Measurements from ENCODE around the gene SNRNP70. TPM values are rescaled to one million over a fixed set of nuclear protein-coding genes. Genes with fewer than 3 reads are reported as not detected.
"Not testable (repeated sequence)": the region's sequence is repeated elsewhere in the genome, so short reads cannot be mapped to it uniquely, and the experiment has no call there.

The SNRNP70 gene, protein sequence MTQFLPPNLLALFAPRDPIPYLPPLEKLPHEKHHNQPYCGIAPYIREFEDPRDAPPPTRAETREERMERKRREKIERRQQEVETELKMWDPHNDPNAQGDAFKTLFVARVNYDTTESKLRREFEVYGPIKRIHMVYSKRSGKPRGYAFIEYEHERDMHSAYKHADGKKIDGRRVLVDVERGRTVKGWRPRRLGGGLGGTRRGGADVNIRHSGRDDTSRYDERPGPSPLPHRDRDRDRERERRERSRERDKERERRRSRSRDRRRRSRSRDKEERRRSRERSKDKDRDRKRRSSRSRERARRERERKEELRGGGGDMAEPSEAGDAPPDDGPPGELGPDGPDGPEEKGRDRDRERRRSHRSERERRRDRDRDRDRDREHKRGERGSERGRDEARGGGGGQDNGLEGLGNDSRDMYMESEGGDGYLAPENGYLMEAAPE
- 100 to 1,000 TPM; 222 to 444 (median 316) TPM for total RNA-seq

DNA sequence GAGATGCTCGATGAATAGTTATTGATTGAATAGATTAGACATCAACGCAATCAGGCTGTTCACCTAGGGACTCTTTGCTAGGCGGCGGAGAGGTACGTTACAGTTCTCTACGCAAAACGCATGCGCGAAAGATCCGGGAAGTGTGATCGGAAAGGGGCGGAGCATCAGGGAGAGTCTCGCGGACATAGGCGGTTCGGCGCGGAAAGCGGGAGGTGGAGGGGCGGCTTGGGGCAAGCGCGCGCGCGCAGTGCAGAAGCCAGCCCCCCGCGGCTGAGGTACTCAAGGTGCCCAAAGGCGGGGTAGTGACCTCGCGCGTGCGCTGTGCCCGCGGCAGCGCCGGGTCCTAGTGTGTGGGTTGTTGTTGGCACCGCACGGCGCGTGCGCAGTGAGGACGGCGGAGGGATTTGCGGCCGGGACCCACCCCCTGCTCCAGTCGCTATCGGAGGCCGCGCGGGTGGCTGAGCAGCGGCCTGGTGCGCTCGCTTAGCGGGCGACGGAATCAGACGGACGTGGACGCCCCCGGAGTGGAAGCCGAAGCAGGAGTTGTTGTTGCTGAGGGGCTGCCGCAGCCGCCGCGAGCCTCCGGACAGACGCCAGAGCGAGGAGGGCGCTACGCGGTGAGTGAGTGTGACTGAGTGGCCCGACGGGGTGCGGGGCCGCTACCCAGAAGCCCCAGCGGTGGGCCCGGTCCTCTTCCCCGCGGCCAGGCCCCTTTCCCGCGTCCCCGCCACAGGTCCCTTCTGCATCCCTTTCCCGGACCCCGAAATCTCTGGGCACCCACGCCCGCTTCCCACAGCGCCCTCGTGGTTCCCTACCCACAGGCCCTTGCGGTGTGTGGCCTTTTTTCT lies at the start of gene SNRNP70:
Gene SNRNP70, plus strand, starts transcription at position 432 of the 848 bp plus-strand sequence. CDS start 964 bp downstream, outside the sequence.
- TF ChIP-seq POLR2AphosphoS5 (IDR thresholded peaks at IDR 0.05) (peak; percentile 83 to 92 (median 85)), POLR2A (IDR thresholded peaks at IDR 0.05) (peak; percentile 96)
- TF ChIP-seq, protein P1, sequence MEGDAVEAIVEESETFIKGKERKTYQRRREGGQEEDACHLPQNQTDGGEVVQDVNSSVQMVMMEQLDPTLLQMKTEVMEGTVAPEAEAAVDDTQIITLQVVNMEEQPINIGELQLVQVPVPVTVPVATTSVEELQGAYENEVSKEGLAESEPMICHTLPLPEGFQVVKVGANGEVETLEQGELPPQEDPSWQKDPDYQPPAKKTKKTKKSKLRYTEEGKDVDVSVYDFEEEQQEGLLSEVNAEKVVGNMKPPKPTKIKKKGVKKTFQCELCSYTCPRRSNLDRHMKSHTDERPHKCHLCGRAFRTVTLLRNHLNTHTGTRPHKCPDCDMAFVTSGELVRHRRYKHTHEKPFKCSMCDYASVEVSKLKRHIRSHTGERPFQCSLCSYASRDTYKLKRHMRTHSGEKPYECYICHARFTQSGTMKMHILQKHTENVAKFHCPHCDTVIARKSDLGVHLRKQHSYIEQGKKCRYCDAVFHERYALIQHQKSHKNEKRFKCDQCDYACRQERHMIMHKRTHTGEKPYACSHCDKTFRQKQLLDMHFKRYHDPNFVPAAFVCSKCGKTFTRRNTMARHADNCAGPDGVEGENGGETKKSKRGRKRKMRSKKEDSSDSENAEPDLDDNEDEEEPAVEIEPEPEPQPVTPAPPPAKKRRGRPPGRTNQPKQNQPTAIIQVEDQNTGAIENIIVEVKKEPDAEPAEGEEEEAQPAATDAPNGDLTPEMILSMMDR (IDR thresholded peaks at IDR 0.05), result peak in 1 of 3 donors; percentile 15
- DNase-seq (ENCODE audit: low spot score in 2 of 2), result peak; percentile 98 to 99
- peaks cover 7 to 9% of the 10 kb centered on the region in 2 donors for H3K4me1 ChIP-seq
- H3K9me3 ChIP-seq, result no peaks in the 10 kb centered on the region
- H3K27ac ChIP-seq, result peak within 1 kb of the TSS; percentile 89 to 93
- H3K4me3 ChIP-seq, result peak within 1 kb of the TSS; percentile 86 to 94 (median 88)
- H3K36me3 ChIP-seq, result no peaks in the 10 kb centered on the region
- no peaks in the 10 kb centered on the region for H3K27me3 ChIP-seq
- intact Hi-C loops (cut with DNase I; ENCODE audit: low total_unique reads), result no loop called here

DNA sequence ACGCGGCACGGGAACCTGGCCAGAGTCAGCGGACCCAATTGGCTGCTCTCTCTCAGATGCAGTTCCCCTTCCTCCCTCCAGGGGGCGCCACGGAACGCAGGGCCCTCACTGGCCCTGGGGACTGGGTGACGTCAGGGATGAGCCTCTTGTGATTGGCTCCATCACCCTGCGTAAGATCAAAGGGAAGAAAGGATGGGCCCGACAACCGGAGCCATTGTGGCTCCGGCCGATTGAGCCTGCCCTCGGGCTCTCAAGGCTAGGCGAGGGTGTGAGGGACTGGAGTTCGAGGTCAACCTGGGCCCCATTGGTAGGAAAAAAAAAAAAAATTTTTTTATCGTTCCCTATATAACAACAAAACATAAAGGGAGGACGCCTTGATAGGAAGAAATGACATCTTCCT lies 48.4 kb upstream of the SNRNP70 start, which contains the start of gene CGB1:
Gene CGB1, minus strand, starts transcription at position 81 of the 400 bp plus-strand sequence. CDS start 184 bp downstream, outside the sequence.
- H3K36me3 ChIP-seq; H3K9me3 ChIP-seq; H3K27ac ChIP-seq; H3K4me3 ChIP-seq; H3K27me3 ChIP-seq; H3K4me1 ChIP-seq; intact Hi-C loops (cut with DNase I; ENCODE audit: low total_unique reads); DNase-seq (ENCODE audit: low spot score in 2 of 2): not testable (repeated sequence)

DNA sequence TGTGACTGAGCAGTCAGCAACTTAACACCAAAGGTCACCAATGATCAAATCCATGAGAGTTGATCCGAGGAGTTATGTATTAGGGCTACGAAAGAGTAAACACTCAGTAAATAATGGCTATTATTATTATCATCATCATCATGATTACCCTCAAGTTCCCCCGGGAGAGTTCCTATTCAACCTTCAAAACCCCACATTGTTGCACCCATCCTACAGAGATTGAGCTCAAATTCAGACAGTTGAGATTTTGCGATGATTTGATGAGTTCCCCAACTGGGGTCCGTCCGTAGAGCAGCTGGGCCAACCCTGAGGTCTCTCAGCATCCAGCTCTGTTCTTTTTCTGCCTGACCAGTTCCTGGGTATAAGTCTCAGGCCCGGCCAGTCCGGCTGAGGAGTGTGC lies 47.1 kb upstream of the SNRNP70 start:
- DNase-seq (ENCODE audit: low spot score in 2 of 2); intact Hi-C loops (cut with DNase I; ENCODE audit: low total_unique reads); H3K4me3 ChIP-seq; H3K4me1 ChIP-seq; H3K27me3 ChIP-seq; H3K36me3 ChIP-seq; H3K9me3 ChIP-seq; H3K27ac ChIP-seq: not testable (repeated sequence)

DNA sequence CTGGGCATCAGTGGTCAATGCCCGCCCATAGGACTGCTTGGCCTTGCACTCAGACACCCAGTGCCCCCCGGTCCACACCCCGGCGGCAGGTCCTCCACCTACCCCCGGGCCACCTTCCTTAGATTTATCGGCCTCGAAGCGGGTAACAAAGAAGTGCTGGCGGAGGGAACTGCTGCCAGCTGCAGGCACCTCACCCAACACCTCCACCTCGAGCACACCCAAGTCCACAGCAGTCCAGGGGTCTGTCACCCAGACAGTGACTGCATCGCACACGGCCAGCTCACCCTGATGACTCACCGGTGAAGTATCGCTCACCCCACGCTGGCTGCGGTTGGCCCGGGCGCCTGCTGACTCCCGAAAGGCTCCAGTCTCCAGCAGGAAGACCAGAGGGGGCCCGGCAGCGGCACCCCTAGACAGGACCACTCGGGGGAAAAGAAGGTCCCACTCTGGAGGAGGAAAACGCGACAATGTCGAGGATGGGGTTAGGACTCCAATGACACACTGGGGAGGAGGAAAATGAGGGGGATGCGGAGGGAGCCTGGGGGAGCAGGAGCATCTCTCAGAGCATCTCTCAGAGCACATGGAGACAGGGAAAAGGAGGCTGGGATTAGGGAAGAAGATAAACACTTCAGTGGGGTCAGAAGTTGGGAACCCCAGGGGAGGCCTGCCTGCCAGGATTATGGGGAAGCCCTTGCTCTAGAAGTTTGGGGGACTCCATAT lies 46.5 kb upstream of the SNRNP70 start:
- H3K36me3 ChIP-seq; intact Hi-C loops (cut with DNase I; ENCODE audit: low total_unique reads); H3K27me3 ChIP-seq; DNase-seq (ENCODE audit: low spot score in 2 of 2); H3K27ac ChIP-seq; H3K4me1 ChIP-seq; H3K9me3 ChIP-seq; H3K4me3 ChIP-seq: not testable (repeated sequence)

DNA sequence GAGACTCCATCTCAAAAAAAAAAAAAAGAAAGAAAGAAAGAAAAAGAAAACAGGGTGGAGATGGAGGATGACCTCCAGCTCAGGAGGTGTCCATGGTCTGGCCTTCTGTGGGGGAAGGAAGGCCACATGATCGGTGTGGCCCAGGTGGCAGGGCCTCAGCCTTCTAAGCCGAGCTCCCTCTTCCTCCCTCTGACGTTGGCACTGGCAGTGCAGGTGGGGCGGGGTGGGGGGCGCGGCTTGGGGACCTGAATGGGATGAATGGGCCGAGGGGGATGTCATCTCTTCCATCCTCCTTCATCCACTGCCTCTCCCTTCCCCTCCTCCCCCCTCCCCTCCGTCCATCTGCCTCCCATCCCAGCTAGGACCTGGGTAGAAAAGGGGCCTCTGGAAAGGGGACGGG lies 45.5 kb upstream of the SNRNP70 start:
- intact Hi-C loops (cut with DNase I; ENCODE audit: low total_unique reads), result not testable (repeated sequence)

DNA sequence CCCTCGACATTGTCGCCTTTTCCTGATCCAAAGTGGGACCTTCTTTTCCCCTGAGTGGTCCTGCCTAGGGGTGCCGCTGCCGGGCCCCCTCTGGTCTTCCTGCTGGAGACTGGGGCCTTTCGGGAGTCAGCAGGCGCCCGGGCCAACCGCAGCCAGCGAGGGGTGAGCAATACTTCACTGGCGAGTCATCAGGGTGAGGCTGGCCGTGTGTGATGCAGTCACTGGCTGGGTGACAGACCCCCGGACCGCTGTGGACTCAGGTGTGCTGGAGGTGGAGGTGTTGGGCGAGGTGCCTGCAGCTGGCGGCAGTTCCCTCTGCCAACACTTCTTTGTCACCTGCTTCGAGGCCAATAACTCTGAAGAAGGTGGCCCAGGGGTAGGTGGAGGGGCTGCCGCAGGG lies 43.1 kb upstream of the SNRNP70 start:
- no peaks in the 10 kb centered on the region for H3K27me3 ChIP-seq
- no peaks in the 10 kb centered on the region for H3K9me3 ChIP-seq
- TF ChIP-seq POLR2A (IDR thresholded peaks at IDR 0.05) (no peak), POLR2AphosphoS5 (IDR thresholded peaks at IDR 0.05) (no peak)
- TF ChIP-seq, protein P1 (IDR thresholded peaks at IDR 0.05), result no peak
- no peak overlapping the region for H3K27ac ChIP-seq
- no peak overlapping the region for H3K4me3 ChIP-seq
- intact Hi-C loops (cut with DNase I; ENCODE audit: low total_unique reads), result no loop called here
- H3K4me1 ChIP-seq, result no peaks in the 10 kb centered on the region
- DNase-seq (ENCODE audit: low spot score in 2 of 2), result no peak
- no peaks in the 10 kb centered on the region for H3K36me3 ChIP-seq

More for the DNA sequence above, 45.5 kb upstream of the SNRNP70 start:
- H3K36me3 ChIP-seq; H3K4me1 ChIP-seq; DNase-seq (ENCODE audit: low spot score in 2 of 2); H3K27ac ChIP-seq; H3K27me3 ChIP-seq; H3K4me3 ChIP-seq; H3K9me3 ChIP-seq: not testable (repeated sequence)

DNA sequence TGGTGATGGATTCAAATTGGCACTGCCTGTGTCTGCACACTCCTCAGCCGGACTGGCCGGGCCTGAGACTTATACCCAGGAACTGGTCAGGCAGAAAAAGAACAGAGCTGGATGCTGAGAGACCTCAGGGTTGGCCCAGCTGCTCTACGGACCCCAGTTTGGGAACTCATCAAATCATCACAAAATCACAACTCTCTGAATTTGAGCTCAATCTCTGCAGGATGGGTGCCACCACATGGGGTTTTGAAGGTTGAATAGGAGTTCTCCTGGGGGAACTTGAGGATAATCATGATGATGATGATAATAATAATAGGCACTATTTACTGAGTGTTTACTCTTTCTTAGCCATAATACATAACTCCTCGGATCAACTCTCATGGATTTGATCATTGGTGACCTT lies 42.6 kb upstream of the SNRNP70 start:
- DNase-seq (ENCODE audit: low spot score in 2 of 2); intact Hi-C loops (cut with DNase I; ENCODE audit: low total_unique reads); H3K4me3 ChIP-seq; H3K36me3 ChIP-seq; H3K27me3 ChIP-seq; H3K9me3 ChIP-seq; H3K4me1 ChIP-seq; H3K27ac ChIP-seq: not testable (repeated sequence)

DNA sequence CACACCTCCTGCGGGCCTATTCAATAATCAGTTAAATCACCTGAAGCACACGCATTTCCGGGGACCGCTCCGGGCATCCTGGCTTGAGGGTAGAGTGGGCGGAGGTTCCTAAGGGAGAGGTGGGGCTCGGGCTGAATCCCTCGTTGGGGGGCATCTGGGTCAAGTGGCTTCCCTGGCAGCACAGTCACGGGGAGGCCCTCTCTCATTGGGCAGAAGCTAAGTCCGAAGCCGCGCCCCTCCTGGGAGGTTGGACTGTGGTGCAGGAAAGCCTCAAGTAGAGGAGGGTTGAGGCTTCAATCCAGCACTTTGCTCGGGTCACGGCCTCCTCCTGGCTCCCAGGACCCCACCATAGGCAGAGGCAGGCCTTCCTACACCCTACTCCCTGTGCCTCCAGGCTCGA lies 41.7 kb upstream of the SNRNP70 start, which contains the start of gene CGB5:
Gene CGB5, plus strand, starts transcription at position 301 of the 400 bp plus-strand sequence. CDS start 362 bp downstream, outside the sequence.
- H3K27ac ChIP-seq; H3K27me3 ChIP-seq; DNase-seq (ENCODE audit: low spot score in 2 of 2); H3K9me3 ChIP-seq; H3K4me1 ChIP-seq; intact Hi-C loops (cut with DNase I; ENCODE audit: low total_unique reads); H3K4me3 ChIP-seq; H3K36me3 ChIP-seq: not testable (repeated sequence)

DNA sequence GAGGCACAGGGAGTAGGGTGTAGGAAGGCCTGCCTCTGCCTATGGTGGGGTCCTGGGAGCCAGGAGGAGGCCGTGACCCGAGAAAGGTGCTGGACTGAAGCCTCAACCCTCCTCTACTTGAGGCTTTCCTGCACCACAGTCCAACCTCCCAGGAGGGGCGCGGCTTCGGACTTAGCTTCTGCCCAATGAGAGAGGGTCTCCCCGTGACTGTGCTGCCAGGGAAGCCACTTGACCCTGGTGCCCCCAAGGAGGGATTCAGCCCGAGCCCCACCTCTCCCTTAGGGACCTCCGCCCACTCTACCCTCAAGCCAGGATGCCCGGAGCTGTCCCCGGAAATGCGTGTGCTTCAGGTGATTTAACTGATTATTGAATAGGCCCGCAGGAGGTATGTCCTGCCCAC lies 36.2 kb upstream of the SNRNP70 start, which contains the start of gene CGB8:
Gene CGB8, minus strand, starts transcription at position 101 of the 400 bp plus-strand sequence. CDS start 372 bp downstream, outside the sequence.
- DNase-seq (ENCODE audit: low spot score in 2 of 2); H3K9me3 ChIP-seq; H3K4me1 ChIP-seq; H3K27ac ChIP-seq; H3K4me3 ChIP-seq; H3K36me3 ChIP-seq; intact Hi-C loops (cut with DNase I; ENCODE audit: low total_unique reads); H3K27me3 ChIP-seq: not testable (repeated sequence)

DNA sequence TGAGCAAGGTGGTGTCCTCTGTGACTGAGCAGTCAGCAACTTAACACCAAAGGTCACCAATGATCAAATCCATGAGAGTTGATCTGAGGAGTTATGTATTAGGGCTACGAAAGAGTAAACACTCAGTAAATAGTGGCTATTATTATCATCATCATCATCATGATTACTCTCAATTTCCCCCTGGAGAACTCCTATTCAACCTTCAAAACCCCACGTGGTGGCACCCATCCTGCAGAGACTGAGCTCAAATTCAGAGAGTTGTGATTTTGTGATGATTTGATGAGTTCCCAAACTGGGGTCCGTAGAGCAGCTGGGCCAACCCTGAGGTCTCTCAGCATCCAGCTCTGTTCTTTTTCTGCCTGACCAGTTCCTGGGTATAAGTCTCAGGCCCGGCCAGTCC lies 35.4 kb upstream of the SNRNP70 start:
- H3K9me3 ChIP-seq; H3K4me1 ChIP-seq; DNase-seq (ENCODE audit: low spot score in 2 of 2); H3K27me3 ChIP-seq; intact Hi-C loops (cut with DNase I; ENCODE audit: low total_unique reads); H3K4me3 ChIP-seq; H3K27ac ChIP-seq; H3K36me3 ChIP-seq: not testable (repeated sequence)
